ENCODE results near the gene TRPM1.

TRPM1 gene

GRCh38 chr15:31023841-31024240 is 77.7 kb downstream of the TRPM1 start:
- in situ Hi-C loops (cut with MboI; ENCODE audit: low sequenced_read_pairs) = no loop called here

GRCh38 chr15:31021067-31021665 is 80.4 kb downstream of the TRPM1 start:
- in situ Hi-C loops (cut with MboI; ENCODE audit: low sequenced_read_pairs) = no loop called here

- in situ Hi-C loops (cut with MboI; ENCODE audit: low sequenced_read_pairs) = no loop called here
Measured at GRCh38 chr15:31020542-31020941, 81.0 kb downstream of the TRPM1 start.

GRCh38 chr15:31019986-31020385 is 81.5 kb downstream of the TRPM1 start:
- in situ Hi-C loops (cut with MboI; ENCODE audit: low sequenced_read_pairs) = no loop called here

GRCh38 chr15:31017311-31017710 is 84.2 kb downstream of the TRPM1 start:
- in situ Hi-C loops (cut with MboI; ENCODE audit: low sequenced_read_pairs) = no loop called here

- in situ Hi-C loops (cut with MboI; ENCODE audit: low sequenced_read_pairs) = no loop called here
Measured at GRCh38 chr15:31016446-31016915, 85.0 kb downstream of the TRPM1 start.

GRCh38 chr15:31014608-31014925 is 87.0 kb downstream of the TRPM1 start:
- in situ Hi-C loops (cut with MboI; ENCODE audit: low sequenced_read_pairs) = no loop called here

GRCh38 chr15:31013863-31014607 is 87.5 kb downstream of the TRPM1 start:
- in situ Hi-C loops (cut with MboI; ENCODE audit: low sequenced_read_pairs) = no loop called here

GRCh38 chr15:31012455-31012854 is 89.1 kb downstream of the TRPM1 start:
- in situ Hi-C loops (cut with MboI; ENCODE audit: low sequenced_read_pairs) = no loop called here

GRCh38 chr15:31010036-31010435 is 91.5 kb downstream of the TRPM1 start:
- in situ Hi-C loops (cut with MboI; ENCODE audit: low sequenced_read_pairs) = no loop called here

- in situ Hi-C loops (cut with MboI; ENCODE audit: low sequenced_read_pairs) = no loop called here
Measured at GRCh38 chr15:31005660-31006059, 95.9 kb downstream of the TRPM1 start.

- in situ Hi-C loops (cut with MboI; ENCODE audit: low sequenced_read_pairs) = no loop called here
Measured at GRCh38 chr15:31004220-31004733, 97.2 kb downstream of the TRPM1 start.

- in situ Hi-C loops (cut with MboI; ENCODE audit: low sequenced_read_pairs) = no loop called here
Measured at GRCh38 chr15:31001702-31002101, 99.8 kb downstream of the TRPM1 start.

GRCh38 chr15:30999729-31000128 is 101.8 kb downstream of the TRPM1 start:
- in situ Hi-C loops (cut with MboI; ENCODE audit: low sequenced_read_pairs) = no loop called here

- in situ Hi-C loops (cut with MboI; ENCODE audit: low sequenced_read_pairs) = no loop called here
Measured at GRCh38 chr15:30997270-30997669, 104.3 kb downstream of the TRPM1 start.

- in situ Hi-C loops (cut with MboI; ENCODE audit: low sequenced_read_pairs) = no loop called here
Measured at GRCh38 chr15:30992249-30992864, 109.2 kb downstream of the TRPM1 start.

- in situ Hi-C loops (cut with MboI; ENCODE audit: low sequenced_read_pairs) = no loop called here
Measured at GRCh38 chr15:30991255-30992235, 110.0 kb downstream of the TRPM1 start, which contains the start of gene MTMR10. TSS of gene MTMR10 (minus strand) at chr15:30991628. CDS start at chr15:30991506, 122 bp downstream.

GRCh38 chr15:30990446-30991254 is 110.9 kb downstream of the TRPM1 start:
- in situ Hi-C loops (cut with MboI; ENCODE audit: low sequenced_read_pairs) = no loop called here

- in situ Hi-C loops (cut with MboI; ENCODE audit: low sequenced_read_pairs) = no loop called here
Measured at GRCh38 chr15:30990036-30990435, 111.5 kb downstream of the TRPM1 start.

GRCh38 chr15:30985081-30985531 is 116.4 kb downstream of the TRPM1 start:
- in situ Hi-C loops (cut with MboI; ENCODE audit: low sequenced_read_pairs) = loop anchor here (10.0 kb wide), 1 partner anchor 140 kb away; no protein-coding TSS in a partner anchor
